ENCODE measurements around the gene CLEC4E.
"Not testable (repeated sequence)": the region's sequence is repeated elsewhere in the genome, so short reads cannot be mapped to it uniquely, and the experiment has no call there.

The CLEC4E gene, protein sequence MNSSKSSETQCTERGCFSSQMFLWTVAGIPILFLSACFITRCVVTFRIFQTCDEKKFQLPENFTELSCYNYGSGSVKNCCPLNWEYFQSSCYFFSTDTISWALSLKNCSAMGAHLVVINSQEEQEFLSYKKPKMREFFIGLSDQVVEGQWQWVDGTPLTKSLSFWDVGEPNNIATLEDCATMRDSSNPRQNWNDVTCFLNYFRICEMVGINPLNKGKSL

DNA sequence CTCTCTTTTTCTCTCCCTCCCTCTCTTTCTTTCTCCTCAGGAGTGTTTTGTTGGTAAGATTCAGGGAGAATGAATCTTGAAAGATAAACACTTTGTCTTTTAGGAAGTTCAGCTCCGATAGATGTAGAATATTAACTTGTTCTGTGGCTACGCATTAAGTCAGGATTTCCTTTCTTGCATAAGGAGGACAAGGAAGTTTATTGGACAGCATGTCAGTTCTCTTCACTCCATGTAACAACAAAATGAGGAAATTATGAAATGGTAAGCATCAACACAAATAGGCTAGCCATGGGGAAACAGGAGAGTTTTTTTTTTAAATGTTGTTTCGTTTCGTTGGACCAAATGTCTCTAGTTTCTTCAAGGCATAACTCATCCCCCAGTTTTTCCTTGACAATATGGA, at the start of gene CLEC4E:
CLEC4E (minus strand) TSS at position 75 of the 400 bp plus-strand sequence. CDS start 108 bp downstream, outside the sequence.
- H3K4me3 ChIP-seq (ENCODE audit: low read depth, low read length), result not testable (repeated sequence)

DNA sequence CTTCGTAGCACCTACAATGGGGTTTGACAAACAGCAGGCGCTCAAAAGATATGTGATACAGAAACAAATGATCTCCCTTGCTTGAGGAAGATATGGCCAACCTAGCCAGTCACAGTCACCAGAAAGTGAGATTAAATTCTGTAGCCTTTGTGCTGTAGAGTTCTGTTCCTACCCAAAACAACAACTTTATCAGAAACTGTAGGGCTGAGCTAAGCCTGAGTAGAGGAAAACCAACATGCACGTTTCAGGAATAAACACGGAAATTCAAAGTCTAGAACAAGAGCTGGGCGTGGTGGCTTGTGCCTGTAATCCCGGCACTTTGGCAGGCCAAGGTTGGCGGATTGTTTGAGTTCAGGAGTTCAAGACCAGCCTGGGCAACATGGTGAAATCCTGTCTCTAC, 49.0 kb upstream of the CLEC4E start:
- TF ChIP-seq, protein P1, sequence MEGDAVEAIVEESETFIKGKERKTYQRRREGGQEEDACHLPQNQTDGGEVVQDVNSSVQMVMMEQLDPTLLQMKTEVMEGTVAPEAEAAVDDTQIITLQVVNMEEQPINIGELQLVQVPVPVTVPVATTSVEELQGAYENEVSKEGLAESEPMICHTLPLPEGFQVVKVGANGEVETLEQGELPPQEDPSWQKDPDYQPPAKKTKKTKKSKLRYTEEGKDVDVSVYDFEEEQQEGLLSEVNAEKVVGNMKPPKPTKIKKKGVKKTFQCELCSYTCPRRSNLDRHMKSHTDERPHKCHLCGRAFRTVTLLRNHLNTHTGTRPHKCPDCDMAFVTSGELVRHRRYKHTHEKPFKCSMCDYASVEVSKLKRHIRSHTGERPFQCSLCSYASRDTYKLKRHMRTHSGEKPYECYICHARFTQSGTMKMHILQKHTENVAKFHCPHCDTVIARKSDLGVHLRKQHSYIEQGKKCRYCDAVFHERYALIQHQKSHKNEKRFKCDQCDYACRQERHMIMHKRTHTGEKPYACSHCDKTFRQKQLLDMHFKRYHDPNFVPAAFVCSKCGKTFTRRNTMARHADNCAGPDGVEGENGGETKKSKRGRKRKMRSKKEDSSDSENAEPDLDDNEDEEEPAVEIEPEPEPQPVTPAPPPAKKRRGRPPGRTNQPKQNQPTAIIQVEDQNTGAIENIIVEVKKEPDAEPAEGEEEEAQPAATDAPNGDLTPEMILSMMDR (IDR thresholded peaks at IDR 0.05; ENCODE audit: borderline replicate concordance, insufficient read depth, low read depth, low read length), result no peak
- H3K4me3 ChIP-seq (ENCODE audit: low read depth, low read length), result no peak overlapping the region

DNA sequence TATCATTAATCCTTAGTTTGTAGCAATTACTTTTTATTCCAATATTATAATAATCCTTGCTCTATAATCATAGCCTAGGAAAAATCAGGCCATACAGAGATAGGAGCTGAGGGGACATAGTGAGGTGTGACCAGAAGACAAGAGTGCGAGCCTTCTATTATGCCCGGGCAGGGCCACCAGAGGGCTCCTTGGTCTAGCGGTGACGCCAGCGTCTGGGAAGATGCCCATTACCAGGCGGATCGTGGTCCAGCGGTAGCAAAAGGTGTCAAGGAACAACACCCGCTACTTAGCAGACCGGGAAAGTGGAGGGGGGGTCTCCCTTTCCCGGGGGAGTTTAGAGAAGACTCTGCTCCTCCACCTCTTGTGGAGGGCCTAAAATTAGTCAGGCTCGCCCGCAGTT, 43.8 kb upstream of the CLEC4E start:
- H3K4me3 ChIP-seq (ENCODE audit: low read depth, low read length), result not testable (repeated sequence)

DNA sequence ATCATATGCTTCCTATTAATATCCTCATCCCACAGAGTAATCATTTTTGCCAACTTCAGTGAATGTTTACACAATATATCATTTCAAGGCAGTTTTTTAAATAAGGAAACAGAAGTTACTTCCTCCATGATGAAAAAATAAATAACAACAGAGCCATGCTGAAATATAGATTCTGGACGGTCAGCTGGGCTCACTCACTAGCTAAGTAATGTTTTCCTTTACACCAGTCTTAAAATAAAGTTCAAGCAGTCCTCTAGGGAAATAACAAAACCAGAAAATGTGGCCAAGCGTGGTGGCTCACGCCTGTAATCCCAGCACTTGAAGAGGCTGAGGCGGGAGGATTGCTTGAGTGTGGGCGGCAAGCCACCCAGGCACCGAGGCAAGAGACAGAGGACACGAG, 43.3 kb upstream of the CLEC4E start:
- TF ChIP-seq, protein P1 (IDR thresholded peaks at IDR 0.05; ENCODE audit: borderline replicate concordance, insufficient read depth, low read depth, low read length), result no peak
- no peak overlapping the region for H3K4me3 ChIP-seq (ENCODE audit: low read depth, low read length)

DNA sequence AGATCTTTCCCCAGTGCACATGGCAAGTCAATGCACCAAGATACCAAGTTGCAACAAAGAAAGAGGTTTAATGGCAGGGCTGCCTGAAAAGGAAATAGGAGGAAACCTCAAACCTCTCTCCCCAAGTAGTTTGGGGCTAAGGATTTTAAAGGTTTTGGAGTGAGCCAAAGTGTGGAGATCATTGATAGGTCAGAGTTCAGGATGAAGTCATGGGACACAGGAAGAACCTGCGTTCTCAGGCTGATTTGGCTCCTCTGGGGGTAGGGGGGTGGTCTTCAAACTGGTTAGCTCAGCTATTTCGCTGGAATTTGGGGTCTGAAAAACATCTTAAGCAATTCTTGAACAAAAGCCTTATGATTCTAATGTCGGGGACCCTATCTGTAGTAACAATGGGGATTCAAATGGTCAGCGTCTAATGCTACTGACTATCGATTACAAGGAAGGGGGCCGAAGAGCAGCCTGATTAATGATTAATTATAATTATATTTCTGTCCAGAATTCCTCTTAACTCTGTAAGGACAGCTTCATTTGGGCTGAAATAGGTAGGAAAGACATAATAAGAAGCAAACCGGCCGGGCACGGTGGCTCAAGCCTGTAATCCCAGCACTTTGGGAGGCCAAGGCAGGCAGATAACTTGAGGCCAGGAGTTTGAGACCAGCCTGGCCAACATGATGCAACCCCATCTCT, 40.5 kb upstream of the CLEC4E start:
- H3K4me3 ChIP-seq (ENCODE audit: low read depth, low read length), result no peak overlapping the region
- TF ChIP-seq, protein P1 (IDR thresholded peaks at IDR 0.05; ENCODE audit: borderline replicate concordance, insufficient read depth, low read depth, low read length), result no peak

DNA sequence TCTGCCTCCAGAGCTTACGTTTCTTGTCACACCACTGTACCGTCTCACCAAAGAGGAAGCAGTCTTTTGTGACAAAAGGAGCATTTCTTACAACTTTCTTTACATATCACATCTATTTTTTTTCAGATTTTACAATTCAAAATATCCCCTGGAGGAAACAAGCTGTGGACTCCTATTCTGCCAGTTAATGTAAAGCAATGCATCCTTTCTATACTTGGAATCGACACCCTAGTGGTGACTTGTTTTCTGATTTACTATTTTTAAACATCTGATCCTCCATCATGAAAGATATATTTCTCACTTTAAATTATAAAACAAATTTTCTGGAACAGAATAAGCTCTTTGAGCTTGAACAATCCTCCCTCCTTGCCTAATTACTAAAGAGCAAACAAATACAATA, 37.2 kb upstream of the CLEC4E start:
- H3K4me3 ChIP-seq (ENCODE audit: low read depth, low read length), result no peak overlapping the region

DNA sequence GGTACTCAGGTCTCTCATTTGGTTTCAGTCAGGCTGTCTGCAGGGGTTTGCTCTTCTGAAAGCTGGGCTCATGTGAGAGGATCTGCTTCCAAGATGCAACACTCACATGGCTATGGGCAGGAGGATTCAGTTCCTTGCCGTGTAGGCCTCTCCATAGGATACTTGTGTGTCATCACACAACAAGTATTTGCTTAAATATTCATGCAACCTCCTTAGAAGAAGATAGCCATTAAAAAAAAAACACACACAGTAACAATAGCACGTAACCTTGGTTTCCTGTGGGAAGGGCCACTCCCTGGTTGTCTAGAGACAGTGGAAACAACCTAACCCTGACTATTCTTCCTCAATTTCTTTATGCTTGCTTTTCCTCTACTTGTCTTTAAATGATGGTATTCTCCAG, 31.8 kb upstream of the CLEC4E start:
- no peak overlapping the region for H3K4me3 ChIP-seq (ENCODE audit: low read depth, low read length)
- TF ChIP-seq, protein P1 (IDR thresholded peaks at IDR 0.05; ENCODE audit: borderline replicate concordance, insufficient read depth, low read depth, low read length), result no peak

More for the DNA sequence above, 37.2 kb upstream of the CLEC4E start:
- TF ChIP-seq, protein P1 (IDR thresholded peaks at IDR 0.05; ENCODE audit: borderline replicate concordance, insufficient read depth, low read depth, low read length), result no peak

DNA sequence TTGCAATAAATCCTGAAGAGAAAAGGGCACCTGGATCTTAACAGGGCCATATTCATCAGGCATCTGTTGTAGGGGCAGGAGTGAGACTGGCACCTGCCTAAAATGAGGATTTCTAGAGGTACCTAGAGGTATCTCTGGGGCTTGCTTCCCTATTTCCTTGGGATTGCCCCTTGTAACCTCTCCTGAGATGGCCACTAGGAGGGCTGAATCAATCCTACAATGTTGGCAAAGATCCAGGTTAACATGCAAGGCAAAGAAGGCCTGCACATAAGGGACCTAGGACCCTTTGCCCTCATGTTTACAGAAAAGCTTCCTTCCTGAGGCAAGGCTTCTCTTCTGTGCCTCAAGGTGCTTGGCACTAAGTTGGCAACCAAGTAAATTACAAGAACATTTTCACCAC, 25.8 kb upstream of the CLEC4E start:
- TF ChIP-seq, protein P1 (IDR thresholded peaks at IDR 0.05; ENCODE audit: borderline replicate concordance, insufficient read depth, low read depth, low read length), result no peak
- H3K4me3 ChIP-seq (ENCODE audit: low read depth, low read length), result no peak overlapping the region

DNA sequence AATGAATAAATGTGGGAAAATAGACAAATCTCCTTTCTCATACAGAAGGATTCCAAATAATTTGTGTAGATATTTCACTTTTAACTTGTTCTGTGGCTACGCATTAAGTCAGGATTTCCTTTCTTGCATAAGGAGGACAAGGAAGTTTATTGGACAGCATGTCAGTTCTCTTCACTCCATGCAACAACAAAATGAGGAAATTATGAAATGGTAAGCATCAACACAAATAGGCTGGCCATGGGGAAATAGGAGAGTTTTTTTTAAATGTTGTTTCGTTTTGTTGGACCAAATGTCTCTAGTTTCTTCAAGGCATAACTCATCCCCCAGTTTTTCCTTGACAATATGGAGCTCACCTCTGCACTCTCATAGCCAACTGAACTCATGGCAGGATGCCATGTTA, 25.3 kb upstream of the CLEC4E start:
- H3K4me3 ChIP-seq (ENCODE audit: low read depth, low read length), result not testable (repeated sequence)
